Measurements from ENCODE around the gene FAM184A. TPM values are rescaled to one million over a fixed set of nuclear protein-coding genes. Genes with fewer than 3 reads are reported as not detected.

The FAM184A gene
- total and polyA plus RNA-seq, 2 of the 8 experiments (the other 6 are each of a cell fraction or from before 2014, with no cell fraction given) = 6.3 to 11.3 TPM

GRCh38 chr6:119071576-119071975, 6.9 kb downstream of the FAM184A start (continued):
- TF ChIP-seq ATF2 (IDR thresholded peaks at IDR 0.05; ENCODE audit: low read length) = no peak
- TF ChIP-seq SP4 (IDR thresholded peaks at IDR 0.05; ENCODE audit: low read length) = no peak
- TF ChIP-seq SRF (IDR thresholded peaks at IDR 0.05; ENCODE audit: low read depth, low read length) = no peak
- TF ChIP-seq CTBP2 (IDR thresholded peaks at IDR 0.05; ENCODE audit: borderline replicate concordance, insufficient read depth, insufficient read length, low read length) = no peak
- TF ChIP-seq POU5F1 (IDR thresholded peaks at IDR 0.05; ENCODE audit: low read depth, low read length) = no peak
- no peak for TF ChIP-seq GABPA (IDR thresholded peaks at IDR 0.05; ENCODE audit: borderline replicate concordance, insufficient read depth, low read length)
- no peak for TF ChIP-seq POLR2AphosphoS5 (IDR thresholded peaks at IDR 0.05; ENCODE audit: low read depth, low read length)
- TF ChIP-seq GTF2F1 (IDR thresholded peaks at IDR 0.05; ENCODE audit: borderline replicate concordance, low read depth, low read length) = no peak
- no peak for TF ChIP-seq SIRT6 (IDR thresholded peaks at IDR 0.05; ENCODE audit: low read length)
